GM18520 (cell line): ENCODE results near the gene EDA.
"Not testable (repeated sequence)": the region's sequence is repeated elsewhere in the genome, so short reads cannot be mapped to it uniquely, and the experiment has no call there.

Experiments used
- ATAC-seq: cut with Tn5 transposase; IDR thresholded peaks from one replicate; pipeline ENCODE4 v1.9.1; 2021; ENCODE audit not compliant: unreplicated experiment

The EDA gene

DNA sequence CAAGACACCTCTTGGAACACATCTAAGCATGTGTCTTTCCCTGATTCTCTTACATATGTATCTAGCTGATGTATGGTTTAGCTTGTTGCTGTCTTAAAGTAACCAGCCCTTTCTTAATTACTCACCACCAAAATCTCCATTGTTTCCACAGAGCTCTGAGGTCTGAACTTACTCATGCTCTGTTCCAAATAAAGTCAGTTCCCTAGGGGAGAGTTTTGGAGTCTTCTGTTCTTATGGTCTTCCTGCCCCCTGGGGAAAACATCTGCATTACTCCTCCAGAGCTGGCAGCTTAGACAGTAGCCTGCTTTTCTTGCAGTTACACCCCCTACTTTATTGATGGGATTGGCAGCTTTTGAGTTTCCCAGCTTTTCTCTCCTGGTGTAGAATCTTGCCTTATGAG is 125.8 kb downstream of the EDA start:
- no peak for ATAC-seq

DNA sequence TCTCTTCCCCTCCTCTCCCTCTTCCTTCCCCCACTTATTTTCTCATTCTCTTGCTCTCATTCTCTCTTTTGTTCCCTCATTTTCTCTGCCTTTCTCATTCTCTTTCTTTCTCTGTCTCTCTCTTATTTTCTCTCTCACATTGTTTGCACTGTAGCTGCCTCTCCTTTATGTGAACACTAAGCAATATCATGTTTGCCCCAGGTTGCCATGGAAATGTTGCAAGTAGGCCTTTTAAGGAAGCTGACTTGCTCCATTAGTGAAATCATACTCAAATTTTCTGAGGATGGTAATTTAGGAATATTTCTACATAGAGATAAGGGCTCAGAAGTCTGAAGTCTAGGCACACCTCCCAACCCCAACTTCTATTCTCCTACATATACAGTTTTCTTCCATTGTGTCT is 130.1 kb downstream of the EDA start:
- no peak for ATAC-seq

DNA sequence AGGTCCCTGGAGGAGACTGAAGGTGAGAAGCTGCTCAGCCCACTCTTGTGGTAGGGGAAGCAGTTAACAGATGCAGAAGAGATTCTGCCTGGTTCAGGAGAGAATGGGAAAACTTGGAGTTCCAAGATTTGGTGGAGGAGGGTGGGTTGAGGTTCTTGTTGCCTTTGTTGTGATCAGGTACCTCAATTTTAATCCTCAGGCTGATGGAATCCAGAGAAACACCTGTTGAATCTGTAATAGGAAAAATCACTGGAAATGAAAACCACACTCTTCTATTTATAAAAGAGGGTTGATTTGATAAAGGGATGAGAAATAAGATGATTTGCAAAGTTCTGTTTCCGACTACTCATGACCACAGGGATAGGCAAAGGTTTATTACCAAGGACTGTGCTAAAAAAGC is 132.1 kb downstream of the EDA start:
- no peak for ATAC-seq

DNA sequence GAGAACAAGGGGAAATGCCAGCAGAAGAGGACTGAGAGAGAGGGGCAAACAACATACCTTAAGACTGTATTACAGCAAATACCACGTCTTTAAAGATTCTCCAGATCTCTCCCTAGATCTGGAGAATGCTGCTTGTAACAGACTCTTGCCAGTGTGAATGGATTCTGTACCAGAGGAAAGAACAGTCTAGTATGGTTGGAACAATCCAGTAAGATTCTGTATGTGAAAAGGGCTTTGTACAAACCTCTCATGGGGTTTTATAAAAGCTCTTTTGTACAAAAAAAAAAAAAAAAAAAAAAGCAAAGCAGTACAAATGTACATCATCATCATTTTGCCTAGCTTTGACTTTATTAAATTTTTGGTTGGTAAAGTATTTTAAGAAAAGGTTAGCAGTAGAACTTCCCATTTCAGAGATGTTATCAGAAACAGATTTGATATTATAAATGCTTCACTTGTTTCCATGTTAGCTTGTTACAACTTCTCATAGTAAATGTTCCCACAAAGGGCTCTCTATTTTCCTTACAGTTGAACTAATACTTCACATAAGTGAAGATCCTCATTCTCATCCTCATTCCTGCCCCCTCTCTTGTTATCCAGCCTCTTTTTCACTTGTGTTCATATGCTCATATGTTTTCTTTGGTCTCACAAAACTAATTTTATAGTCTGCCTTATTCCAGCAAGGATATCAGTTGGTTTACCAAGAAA is 144.2 kb downstream of the EDA start:
- no peak for ATAC-seq

GRCh38 chrX:69761633-69762032 is 145.7 kb downstream of the EDA start:
- no peak for ATAC-seq

- ATAC-seq: no peak
Observed at GRCh38 chrX:69762340-69762739, 146.4 kb downstream of the EDA start.

DNA sequence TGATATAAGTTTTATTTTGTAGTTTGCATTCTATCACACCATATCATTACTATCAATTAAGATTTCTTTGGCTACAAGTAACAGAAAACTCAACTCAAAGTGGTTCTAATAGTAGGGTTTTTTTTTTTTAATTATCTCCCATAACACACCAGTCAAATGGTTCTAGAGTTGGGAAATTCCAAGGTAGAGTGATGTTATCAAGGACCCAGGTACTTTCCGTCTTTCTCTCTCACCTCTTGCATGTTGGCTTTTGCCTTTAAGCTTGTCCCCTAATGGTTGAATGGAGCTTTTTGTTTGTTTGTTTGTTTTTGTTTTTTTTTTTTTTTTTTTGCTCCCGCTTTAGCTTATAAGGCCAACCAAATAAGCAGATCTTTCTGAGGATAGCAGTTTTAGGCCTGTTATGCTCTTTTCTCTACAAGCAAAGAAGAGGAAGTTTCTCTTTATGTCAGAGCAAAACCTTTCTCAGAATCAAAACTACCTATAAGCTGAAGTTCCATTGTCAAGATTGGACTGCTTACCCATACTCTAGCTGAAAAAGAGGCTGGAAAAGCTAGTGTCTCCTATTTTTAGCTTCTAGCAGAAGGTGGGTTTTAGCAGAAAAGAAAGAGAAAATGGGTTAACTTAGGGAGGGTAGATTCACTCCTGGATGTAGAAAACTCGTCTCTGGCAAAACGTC is 177.5 kb downstream of the EDA start:
- ATAC-seq: no peak

DNA sequence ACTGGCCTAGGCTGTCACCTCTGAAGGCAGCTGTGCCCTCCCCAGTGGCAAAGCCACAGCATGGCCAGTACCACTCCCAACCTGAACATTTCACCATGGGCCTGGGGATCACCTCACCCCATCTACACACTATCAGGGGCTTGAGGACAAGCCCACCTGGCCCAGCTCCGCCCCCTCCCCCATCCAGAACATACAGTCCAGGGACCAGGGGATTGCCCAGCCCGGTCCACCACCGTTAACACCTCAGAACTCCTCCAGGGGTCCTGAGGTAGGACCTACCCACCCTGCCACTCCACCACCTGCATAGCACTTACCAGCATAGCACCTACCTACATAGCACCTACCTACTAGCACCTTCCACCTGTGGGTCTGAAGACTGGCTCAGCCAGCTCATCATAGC is 179.8 kb downstream of the EDA start:
- no peak for ATAC-seq

- ATAC-seq: no peak
Observed at GRCh38 chrX:69807400-69807799, 191.5 kb downstream of the EDA start.

DNA sequence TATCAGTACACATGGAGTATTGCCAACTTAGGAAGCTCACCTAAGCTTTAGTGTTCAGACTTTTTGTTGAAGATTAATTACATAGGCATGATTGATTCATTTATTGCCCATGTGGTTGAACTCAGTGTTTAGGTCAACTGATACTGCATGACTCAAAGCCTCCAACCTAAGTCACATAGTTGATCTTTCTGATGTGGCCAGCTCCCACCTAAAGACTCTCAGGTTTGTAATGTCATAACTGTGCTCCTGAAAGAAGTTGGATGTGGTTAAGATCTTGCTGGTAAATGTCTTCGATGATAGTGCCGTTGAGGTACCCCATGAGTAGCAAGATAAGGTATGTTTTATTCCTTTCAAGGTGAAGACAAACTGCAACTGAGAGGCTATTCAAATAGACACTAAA is 192.5 kb downstream of the EDA start:
- ATAC-seq: no peak

- ATAC-seq: no peak
Observed at GRCh38 chrX:69813677-69814076, 197.8 kb downstream of the EDA start.

DNA sequence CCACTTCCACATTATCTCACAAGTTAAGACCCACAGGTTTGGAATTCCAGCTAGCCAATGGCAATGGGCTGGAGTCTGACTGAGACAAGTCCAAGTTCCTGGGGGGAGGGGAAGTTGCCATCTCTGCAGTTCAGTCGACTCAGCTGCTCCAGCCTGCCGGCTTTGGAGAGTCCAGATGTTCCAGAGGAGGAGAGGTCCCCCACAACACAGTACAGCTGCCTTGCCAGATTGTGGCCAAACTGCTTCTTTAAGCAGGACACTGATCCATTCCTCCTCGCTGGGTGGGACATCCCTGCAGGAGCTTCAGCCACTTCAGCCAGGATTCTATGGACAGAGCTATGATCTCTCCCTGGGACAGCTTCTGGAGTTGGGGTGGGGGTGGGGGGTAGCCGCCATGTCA is 199.2 kb downstream of the EDA start:
- ATAC-seq: no peak

GRCh38 chrX:69815519-69815918 is 199.6 kb downstream of the EDA start:
- ATAC-seq: no peak

- no peak for ATAC-seq
Observed at GRCh38 chrX:69844636-69845035, 228.7 kb downstream of the EDA start.

GRCh38 chrX:69859999-69860398 is 244.1 kb downstream of the EDA start:
- not testable (repeated sequence) for ATAC-seq

DNA sequence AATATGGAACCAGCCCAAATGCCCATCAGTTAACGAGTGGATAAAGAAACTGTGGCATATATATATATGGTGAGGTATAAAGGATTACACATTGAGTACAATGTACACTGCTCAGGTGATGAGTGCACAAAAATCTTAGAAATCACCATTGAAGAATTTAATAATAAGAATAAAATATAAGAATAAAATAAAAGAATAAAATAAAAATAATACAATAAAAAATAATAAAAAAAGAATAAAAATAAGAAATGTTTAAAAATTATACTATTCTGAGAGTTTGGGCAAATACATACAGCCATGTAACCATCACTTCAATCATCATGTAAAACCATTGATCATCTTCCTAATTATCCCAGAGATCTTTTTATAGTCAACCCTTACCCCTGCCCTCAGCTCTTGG is 260.3 kb downstream of the EDA start:
- ATAC-seq: no peak

DNA sequence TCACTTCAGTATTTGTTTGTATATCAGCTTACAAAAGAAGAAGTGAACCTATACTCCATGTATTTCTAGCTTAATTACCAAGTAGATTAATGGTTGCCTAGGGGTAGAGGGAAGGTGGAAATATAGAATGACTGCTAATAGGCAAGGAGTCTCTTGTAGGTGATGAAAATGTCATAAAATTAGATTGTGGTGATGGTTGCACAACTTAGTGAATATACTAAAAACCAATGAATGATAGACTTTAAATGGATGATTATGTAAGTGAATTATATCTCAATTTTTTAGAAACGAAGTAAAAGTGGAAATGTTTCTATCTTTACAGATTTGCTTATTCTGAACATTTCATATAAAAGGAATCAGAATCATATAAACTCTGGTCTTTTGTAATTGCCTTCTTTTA is 268.3 kb downstream of the EDA start:
- ATAC-seq: no peak

DNA sequence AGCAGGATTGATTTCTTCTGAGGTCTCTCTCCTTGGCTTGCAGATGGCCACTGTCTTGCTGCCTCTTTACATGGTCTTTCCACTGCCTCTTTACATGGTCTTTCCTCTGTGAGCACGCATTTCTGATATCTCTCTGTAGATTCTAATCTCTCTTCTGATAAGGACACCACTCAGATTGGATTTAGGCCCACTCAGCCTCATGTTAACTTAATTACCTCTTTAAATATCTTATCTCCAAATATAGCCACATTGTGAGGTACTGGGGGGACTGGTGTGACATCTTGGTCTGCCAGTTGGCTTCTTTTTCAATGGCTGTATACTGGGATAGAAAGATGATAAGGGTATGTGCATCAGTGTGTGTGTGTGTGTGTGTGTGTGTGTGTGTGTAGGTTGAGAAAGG is 280.1 kb downstream of the EDA start:
- ATAC-seq: no peak

GRCh38 chrX:69900491-69900890 is 284.6 kb downstream of the EDA start:
- no peak for ATAC-seq

GRCh38 chrX:69906447-69906846 is 290.5 kb downstream of the EDA start:
- no peak for ATAC-seq

DNA sequence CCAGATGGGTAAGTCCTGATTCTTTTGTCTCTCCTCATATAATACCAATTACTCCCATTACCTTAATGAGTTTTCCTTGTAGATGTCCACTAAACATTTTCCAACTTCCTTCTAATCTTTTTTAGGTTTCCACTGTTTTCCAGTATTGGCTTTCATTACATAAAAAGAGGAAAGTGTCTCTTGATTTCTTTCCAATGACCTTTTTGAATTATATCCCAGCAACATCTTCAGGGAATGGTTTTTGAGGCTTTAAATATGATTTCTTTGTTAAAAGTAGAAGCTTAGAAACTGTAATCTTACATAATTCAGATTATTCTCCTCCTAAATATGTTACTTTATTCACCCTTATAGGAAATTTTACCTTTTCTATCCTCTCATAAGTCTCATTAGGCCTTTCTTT is 298.9 kb downstream of the EDA start:
- no peak for ATAC-seq

GRCh38 chrX:69919749-69920148 is 303.8 kb downstream of the EDA start:
- ATAC-seq: no peak

DNA sequence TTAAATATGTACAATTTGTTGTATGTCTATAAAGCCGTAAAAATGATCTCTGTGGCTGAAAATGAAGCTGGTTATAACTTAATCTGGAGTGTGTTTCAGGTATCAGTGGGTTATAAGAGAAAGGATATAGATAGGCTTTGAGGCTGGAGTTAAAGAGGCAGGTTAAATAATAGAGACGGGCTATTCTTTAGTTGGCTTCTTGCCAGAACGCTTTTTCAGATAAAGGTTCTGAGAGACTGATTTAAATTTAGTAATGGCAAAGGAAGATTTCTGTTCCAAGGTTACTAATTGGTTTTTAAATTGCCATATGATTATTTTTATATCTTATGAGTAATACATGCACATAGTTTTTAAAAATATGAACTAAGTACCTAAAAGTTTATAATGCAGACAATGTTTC is 316.4 kb downstream of the EDA start:
- no peak for ATAC-seq
